Measurements from ENCODE around the gene OTOG. TPM values are rescaled to one million over a fixed set of nuclear protein-coding genes. Genes with fewer than 3 reads are reported as not detected.

The OTOG gene
- total and polyA plus RNA-seq, 2 of the 8 experiments (the other 6 are each of a cell fraction or from before 2014, with no cell fraction given): 0.41 to 1.5 TPM

DNA sequence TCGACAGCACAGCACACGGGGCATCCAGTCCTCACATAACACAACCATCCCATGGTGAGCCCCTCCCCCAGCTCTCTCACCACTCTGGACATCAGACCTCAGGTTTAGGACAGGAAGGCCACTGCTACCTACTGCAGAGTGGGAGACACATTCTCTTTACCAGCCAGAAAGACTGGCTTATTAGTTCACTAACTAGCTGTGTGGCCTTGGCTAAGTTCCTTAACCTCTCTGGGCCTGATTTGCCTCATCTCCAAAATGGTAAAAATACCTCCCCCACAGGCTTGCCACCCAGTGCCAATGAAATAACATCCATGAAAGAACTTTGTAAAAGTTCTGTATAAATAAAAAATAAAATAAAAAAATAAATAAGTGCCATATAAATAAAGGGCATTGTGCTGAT, 35.0 kb upstream of the OTOG start:
- no peak overlapping the region for H3K18ac ChIP-seq (ENCODE audit: extremely low read depth, low read length)
- no peak overlapping the region for H4K91ac ChIP-seq (replicated peaks; ENCODE audit: insufficient read length, low read length)
- H3K9me3 ChIP-seq (ENCODE audit: insufficient read depth in 2 of 2, low read depth in 1 of 2, low read length in 1 of 2): no peaks in the 10 kb centered on the region
- H2BK15ac ChIP-seq (ENCODE audit: low read length): no peak overlapping the region
- H3K4me1 ChIP-seq (replicated peaks in 1 of 4; ENCODE audit: control insufficient read depth in 3 of 4, insufficient read depth in 4 of 4, low read length in 3 of 4): no peaks in the 10 kb centered on the region
- H4K8ac ChIP-seq (ENCODE audit: extremely low read depth, insufficient read depth, low read length): no peak overlapping the region
- no peak overlapping the region for H2AK5ac ChIP-seq (ENCODE audit: low read depth, low read length)
- H2BK120ac ChIP-seq (replicated peaks; ENCODE audit: low read depth, low read length): no peak overlapping the region
- WGBS, 2 experiments (ENCODE audit: extremely low coverage in 1 of 2, insufficient coverage in 1 of 2, insufficient read length in 1 of 2, insufficient replicate concordance in 2 of 2, low coverage in 1 of 2, low lambda C conversion rate in 2 of 2, missing lambda C conversion rate in 1 of 2): 90% methylated on average over 2 of the region's 2 CpGs; no CpG with 5 or more reads in 1 of the 2 experiments
- H3K79me1 ChIP-seq (ENCODE audit: low read depth, low read length): no peaks in the 10 kb centered on the region
- no peak overlapping the region for H4K5ac ChIP-seq (ENCODE audit: insufficient read length, low read depth, low read length)
- no peak for DNase-seq (ENCODE audit: low read depth in 1 of 2, low spot score in 2 of 2)
- no peaks in the 10 kb centered on the region for H3K23me2 ChIP-seq (ENCODE audit: low read depth, low read length)
- H2AFZ ChIP-seq (ENCODE audit: low read length): no peak overlapping the region
- no peak overlapping the region for H3K14ac ChIP-seq (ENCODE audit: insufficient read length)
- TF ChIP-seq GTF2F1 (IDR thresholded peaks at IDR 0.05; ENCODE audit: borderline replicate concordance, low read depth, low read length): no peak
- no peak for TF ChIP-seq KDM5A (IDR thresholded peaks at IDR 0.05; ENCODE audit: low read length)
- 0 out of 2 replicates have a peak, but pooled peaks have one; percentile 55 for TF ChIP-seq KDM1A (IDR thresholded peaks at IDR 0.05; ENCODE audit: borderline replicate concordance, low read length)
- H3K36me3 ChIP-seq (ENCODE audit: control insufficient read depth in 2 of 4, insufficient read depth in 4 of 4, low read length in 3 of 4): no peaks in the 10 kb centered on the region
- H3K27ac ChIP-seq (ENCODE audit: low read depth, low read length): no peak overlapping the region
- no peak overlapping the region for H3K9ac ChIP-seq (replicated peaks in 1 of 4; ENCODE audit: extremely low read depth in 1 of 4, low read depth in 3 of 4, low read length in 3 of 4)
- H3K56ac ChIP-seq (replicated peaks; ENCODE audit: insufficient read length, low read depth, low read length): no peak overlapping the region
- H3K23ac ChIP-seq (ENCODE audit: insufficient read length): no peak overlapping the region
- H4K20me1 ChIP-seq (replicated peaks in 1 of 2; ENCODE audit: control insufficient read depth in 1 of 2, insufficient read depth in 2 of 2, low read length in 2 of 2): no peaks in the 10 kb centered on the region
- no peak overlapping the region for H3K4me3 ChIP-seq (ENCODE audit: extremely low read depth in 1 of 4, insufficient read depth in 2 of 4, low read depth in 3 of 4, low read length in 4 of 4)
- H3K4ac ChIP-seq (replicated peaks; ENCODE audit: insufficient read length, low read depth, low read length): no peak overlapping the region
- no peak for FAIRE-seq
- H2BK20ac ChIP-seq (ENCODE audit: low read length): no peak overlapping the region
- H3K27me3 ChIP-seq (replicated peaks in 1 of 4; ENCODE audit: control insufficient read depth in 3 of 4, extremely low read depth in 1 of 4, insufficient read depth in 3 of 4, low read length in 3 of 4): no peaks in the 10 kb centered on the region; a peak in 1 of 7 replicates
- H2BK5ac ChIP-seq (ENCODE audit: low read depth, low read length): no peak overlapping the region
- H3K4me2 ChIP-seq (ENCODE audit: insufficient read depth in 1 of 2, low read depth in 2 of 2, low read length in 2 of 2): no peak overlapping the region
- POLR2A ChIA-PET (ENCODE audit: partially characterized antibody): interaction anchor here (0.7 to 1.6 kb wide), 2 partner anchors 9 to 30 kb away, joined by 3 to 5 read pairs; no protein-coding TSS in a partner anchor
- H2BK12ac ChIP-seq (ENCODE audit: low read depth, low read length): no peak overlapping the region
- no peaks in the 10 kb centered on the region for H3K79me2 ChIP-seq (ENCODE audit: control insufficient read depth in 1 of 2, insufficient read depth in 2 of 2, low read length in 2 of 2)
- CTCF ChIA-PET (ENCODE audit: partially characterized antibody): interaction anchor here (0.8 to 44.8 kb wide), 10 partner anchors 0 to 282 kb away, joined by 3 to 1414 read pairs (median 8); partner anchors contain the start of gene KCNJ11
